H9 (cell line): Measurements from ENCODE around the gene SLC23A3. TPM values are rescaled to one million over a fixed set of nuclear protein-coding genes. Genes with fewer than 3 reads are reported as not detected.

Experiments used
- DNase-seq: peaks from one replicate; pipeline ENCODE4 v3.0.0-alpha.2; 2017
- H2AFZ ChIP-seq: one replicate; pipeline ENCODE4 v1.6.1; 2013; ENCODE audit warnings: mild to moderate bottlenecking, low read length, control low read depth, moderate library complexity
- H2AK5ac ChIP-seq: 2 replicates; pipeline ENCODE4 v1.6.1; 2013; ENCODE audit warnings: low read length, control low read depth, mixed read lengths; ENCODE audit not compliant: insufficient read length
- H2BK120ac ChIP-seq: one replicate; pipeline ENCODE4 v1.6.1; 2013; ENCODE audit warnings: low read depth, mild to moderate bottlenecking, low read length, control low read depth, inconsistent platforms; ENCODE audit not compliant: poor library complexity, severe bottlenecking
- H2BK12ac ChIP-seq: 2 replicates; pipeline ENCODE4 v1.6.1; 2013; ENCODE audit warnings: low read length, control low read depth, mixed read lengths, low read depth; ENCODE audit not compliant: insufficient read length
- H2BK15ac ChIP-seq: 2 replicates; pipeline ENCODE4 v1.6.1; 2013; ENCODE audit warnings: low read depth, low read length, control low read depth
- H2BK20ac ChIP-seq: one replicate; pipeline ENCODE4 v1.6.1; 2013; ENCODE audit warnings: low read depth, mild to moderate bottlenecking, low read length, control low read depth, inconsistent platforms; ENCODE audit not compliant: poor library complexity, severe bottlenecking
- H2BK5ac ChIP-seq: 2 replicates; pipeline ENCODE4 v1.6.1; 2013; ENCODE audit warnings: low read length, control low read depth, mixed read lengths; ENCODE audit not compliant: insufficient read length
- H3K14ac ChIP-seq: 2 replicates; pipeline ENCODE4 v1.6.1; 2013; ENCODE audit warnings: low read length, control low read depth; ENCODE audit not compliant: insufficient read depth
- H3K18ac ChIP-seq: 2 replicates; pipeline ENCODE4 v1.6.1; 2013; ENCODE audit warnings: low read depth, mild to moderate bottlenecking, mixed read lengths, low read length, control low read depth; ENCODE audit not compliant: insufficient read length
- H3K23ac ChIP-seq: 2 replicates; pipeline ENCODE4 v1.6.1; 2013; ENCODE audit warnings: low read length, control low read depth, mixed read lengths, low read depth; ENCODE audit not compliant: insufficient read length
- H3K23me2 ChIP-seq: 2 replicates; pipeline ENCODE4 v1.6.1; 2013; ENCODE audit warnings: low read depth, mild to moderate bottlenecking, mixed read lengths, low read length, control low read depth; ENCODE audit not compliant: insufficient read length, poor library complexity, severe bottlenecking
- H3K27ac ChIP-seq: 2 replicates; pipeline ENCODE4 v1.5.1; 2013; ENCODE audit warnings: low read length, control low read depth, mixed read lengths, low read depth; ENCODE audit not compliant: insufficient read length
- H3K27me3 ChIP-seq: 2 replicates; pipeline ENCODE4 v1.6.1; 2013; ENCODE audit warnings: low read length, control low read depth, inconsistent platforms; ENCODE audit not compliant: insufficient read depth
- H3K4ac ChIP-seq: 2 replicates; pipeline ENCODE4 v1.6.1; 2013; ENCODE audit warnings: low read depth, mild to moderate bottlenecking, control low read depth, inconsistent platforms, low read length, moderate library complexity
- H3K4me1 ChIP-seq: 2 replicates; pipeline ENCODE4 v1.6.1; 2013; ENCODE audit warnings: low read length, control low read depth, inconsistent platforms; ENCODE audit not compliant: insufficient read depth
- H3K4me2 ChIP-seq: 2 replicates; pipeline ENCODE4 v1.6.1; 2013; ENCODE audit warnings: low read length, control low read depth, mixed read lengths; ENCODE audit not compliant: insufficient read length, insufficient read depth
- H3K56ac ChIP-seq: 2 replicates; pipeline ENCODE4 v1.6.1; 2013; ENCODE audit warnings: low read depth, mild to moderate bottlenecking, mixed read lengths, low read length, control low read depth; ENCODE audit not compliant: insufficient read length
- H3K79me1 ChIP-seq: 2 replicates; pipeline ENCODE4 v1.6.1; 2013; ENCODE audit warnings: low read depth, mild to moderate bottlenecking, moderate library complexity, low read length, control low read depth, inconsistent platforms; ENCODE audit not compliant: insufficient read depth, poor library complexity, severe bottlenecking
- H3K79me2 ChIP-seq: 2 replicates; pipeline ENCODE4 v1.6.1; 2013; ENCODE audit warnings: low read length, control low read depth, inconsistent platforms; ENCODE audit not compliant: insufficient read depth
- H3K9ac ChIP-seq: 2 replicates; pipeline ENCODE4 v1.6.1; 2013; ENCODE audit warnings: low read length, control low read depth, mixed read lengths; ENCODE audit not compliant: insufficient read length; ENCODE audit errors: extremely low read depth
- H3K9me3 ChIP-seq: one replicate; pipeline ENCODE4 v1.6.1; 2013; ENCODE audit warnings: low read depth, low read length, inconsistent platforms; ENCODE audit not compliant: control insufficient read depth
- H3T11ph ChIP-seq: one replicate; pipeline ENCODE4 v1.6.1; 2013; ENCODE audit warnings: mild to moderate bottlenecking, low read length, control low read depth, inconsistent platforms
- H4K20me1 ChIP-seq: one replicate; pipeline ENCODE4 v1.6.1; 2013; ENCODE audit not compliant: control insufficient read depth, insufficient read length, insufficient read depth
- H4K5ac ChIP-seq: 2 replicates; pipeline ENCODE4 v1.6.1; 2013; ENCODE audit warnings: low read depth, mild to moderate bottlenecking, mixed read lengths, low read length, control low read depth; ENCODE audit not compliant: insufficient read length
- H4K8ac ChIP-seq: replicated peaks from 2 replicates; pipeline ENCODE4 v1.6.1; 2013; ENCODE audit warnings: low read length, control low read depth, mixed read lengths, low read depth; ENCODE audit not compliant: insufficient read length
- H4K91ac ChIP-seq: 2 replicates; pipeline ENCODE4 v1.6.1; 2013; ENCODE audit warnings: low read depth, mild to moderate bottlenecking, moderate library complexity, mixed read lengths, low read length, control low read depth; ENCODE audit not compliant: insufficient read length
- H3K27ac Mint-ChIP-seq, 3 experiments: 2 replicates in 2 of 3; 3 replicates in 1 of 3; pipeline ENCODE4 v1.8.0; 2020 to 2021; ENCODE audit warnings: mixed read lengths in 3 of 3, mild to moderate bottlenecking in 1 of 3, moderate library complexity in 1 of 3
- H3K27me3 Mint-ChIP-seq: 2 replicates; pipeline ENCODE4 v1.8.0; 2021; ENCODE audit warnings: low read depth, mild to moderate bottlenecking, moderate library complexity, mixed read lengths
- H3K36me3 Mint-ChIP-seq, 3 experiments: 2 replicates in 2 of 3; 3 replicates in 1 of 3; pipeline ENCODE4 v1.8.0; 2020 to 2021; ENCODE audit warnings: low read depth in 3 of 3, mixed read lengths in 3 of 3; ENCODE audit not compliant: insufficient read depth in 1 of 3
- H3K4me1 Mint-ChIP-seq, 2 experiments: 2 replicates each; pipeline ENCODE4 v1.8.0; 2020; ENCODE audit warnings: mixed read lengths in 2 of 2
- H3K4me3 Mint-ChIP-seq, 2 experiments: 2 replicates in 1 of 2; 3 replicates in 1 of 2; pipeline ENCODE4 v1.8.0; 2020 to 2021; ENCODE audit warnings: mild to moderate bottlenecking in 2 of 2, mixed read lengths in 2 of 2, moderate library complexity in 1 of 2
- H3K9me3 Mint-ChIP-seq, 2 experiments: 2 replicates in 1 of 2; 3 replicates in 1 of 2; pipeline ENCODE4 v1.8.0; 2020; ENCODE audit warnings: mild to moderate bottlenecking in 2 of 2, mixed read lengths in 2 of 2, moderate library complexity in 1 of 2
- WGBS: extraction: QIAGEN DNeasy Blood & Tissue Kit; methylation state at CpG from one replicate; pipeline ENCODE4 v1.1.7; 2013; ENCODE audit warnings: missing lambda C conversion rate, low lambda C conversion rate, mixed read lengths; ENCODE audit not compliant: insufficient read length; ENCODE audit errors: extremely low coverage; 5-methylcytosine and 5-hydroxymethylcytosine counted together
- total RNA-seq: library from RNA; stranded (reverse); gene quantifications from 2 replicates; pipeline ENCODE4 v1.2.1, GENCODE V29; 2021
- TF ChIP-seq, protein P1 (sequence below): fragments of 200-600 bp; sonication (generic); conservative IDR thresholded peaks from 3 replicates; pipeline ENCODE4 v1.8.0; 2021; ENCODE audit warnings: antibody characterized with exemption, mild to moderate bottlenecking

Gene SLC23A3
- total RNA-seq, 1 experiment from 2014 or later = 1.2 TPM

DNA sequence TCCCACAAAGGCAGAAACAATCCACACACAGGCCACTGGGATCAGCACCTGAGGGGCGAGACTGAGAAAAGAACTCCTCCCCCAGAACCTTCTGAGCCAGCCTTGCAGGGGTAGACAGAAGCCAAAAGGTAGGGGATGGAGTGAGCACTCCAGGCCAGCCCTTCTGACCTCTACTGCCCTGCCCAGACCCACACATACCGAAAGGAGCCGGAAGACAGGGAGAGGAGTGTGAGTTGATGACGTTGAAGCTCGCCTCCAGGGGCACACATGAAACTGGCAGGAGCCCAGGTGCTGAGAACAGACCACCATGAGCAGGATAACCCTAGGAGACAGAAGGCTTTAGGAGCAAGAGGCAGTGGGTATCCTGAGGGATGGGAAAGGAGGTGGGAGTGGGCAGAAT is 1.8 kb downstream of the SLC23A3 start:
- H3K23ac ChIP-seq = no peak overlapping the region
- no peak overlapping the region for H3K18ac ChIP-seq
- Mint-ChIP-seq H3K9me3 (no peaks in the 10 kb centered on the region; a peak in 1 of 5 replicates), H3K4me1 (peaks cover 0 to 4% of the 10 kb centered on the region in 2 experiments; a peak in 1 of 4 replicates), H3K27ac (no peak overlapping the region), H3K36me3 (peaks cover 4 to 11% (median 5%) of the 10 kb centered on the region in 3 experiments; a peak in 4 of 7 replicates), H3K4me3 (no peak overlapping the region), H3K27me3 (peaks cover 7% of the 10 kb centered on the region)
- H2BK20ac ChIP-seq = no peak overlapping the region
- H3K79me1 ChIP-seq = no peaks in the 10 kb centered on the region
- no peak overlapping the region for H3K14ac ChIP-seq
- H2BK15ac ChIP-seq = no peak overlapping the region
- H3K4me1 ChIP-seq = no peaks in the 10 kb centered on the region
- TF ChIP-seq, protein P1, sequence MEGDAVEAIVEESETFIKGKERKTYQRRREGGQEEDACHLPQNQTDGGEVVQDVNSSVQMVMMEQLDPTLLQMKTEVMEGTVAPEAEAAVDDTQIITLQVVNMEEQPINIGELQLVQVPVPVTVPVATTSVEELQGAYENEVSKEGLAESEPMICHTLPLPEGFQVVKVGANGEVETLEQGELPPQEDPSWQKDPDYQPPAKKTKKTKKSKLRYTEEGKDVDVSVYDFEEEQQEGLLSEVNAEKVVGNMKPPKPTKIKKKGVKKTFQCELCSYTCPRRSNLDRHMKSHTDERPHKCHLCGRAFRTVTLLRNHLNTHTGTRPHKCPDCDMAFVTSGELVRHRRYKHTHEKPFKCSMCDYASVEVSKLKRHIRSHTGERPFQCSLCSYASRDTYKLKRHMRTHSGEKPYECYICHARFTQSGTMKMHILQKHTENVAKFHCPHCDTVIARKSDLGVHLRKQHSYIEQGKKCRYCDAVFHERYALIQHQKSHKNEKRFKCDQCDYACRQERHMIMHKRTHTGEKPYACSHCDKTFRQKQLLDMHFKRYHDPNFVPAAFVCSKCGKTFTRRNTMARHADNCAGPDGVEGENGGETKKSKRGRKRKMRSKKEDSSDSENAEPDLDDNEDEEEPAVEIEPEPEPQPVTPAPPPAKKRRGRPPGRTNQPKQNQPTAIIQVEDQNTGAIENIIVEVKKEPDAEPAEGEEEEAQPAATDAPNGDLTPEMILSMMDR = no peak
- no peak overlapping the region for H2AK5ac ChIP-seq
- H4K91ac ChIP-seq = no peak overlapping the region
- peaks cover 2% of the 10 kb centered on the region for H3K23me2 ChIP-seq
- DNase-seq = no peak
- no peak overlapping the region for H2BK120ac ChIP-seq
- no peak overlapping the region for H3T11ph ChIP-seq
- H4K8ac ChIP-seq = no peak overlapping the region
- H2AFZ ChIP-seq = no peak overlapping the region
- H3K27me3 ChIP-seq = no peaks in the 10 kb centered on the region
- H4K20me1 ChIP-seq = no peaks in the 10 kb centered on the region
- H3K9ac ChIP-seq = no peak overlapping the region
- H2BK5ac ChIP-seq = no peak overlapping the region
- H3K79me2 ChIP-seq = no peaks in the 10 kb centered on the region
- no CpG with 5 or more reads among the region's 5 CpGs for WGBS
- H3K4me2 ChIP-seq = no peak overlapping the region
- no peak overlapping the region for H3K27ac ChIP-seq
- H3K4ac ChIP-seq = no peak overlapping the region
- H2BK12ac ChIP-seq = no peak overlapping the region
- no peak overlapping the region for H3K56ac ChIP-seq
- no peak overlapping the region for H4K5ac ChIP-seq
- H3K9me3 ChIP-seq = no peaks in the 10 kb centered on the region
